Measurements from ENCODE around the gene LSM12.

The LSM12 gene

GRCh38 chr17:44008205-44008909, 58.1 kb downstream of the LSM12 start:
- H3K4me3 ChIP-seq (ENCODE audit: control insufficient read depth, low read depth, low read length), result peak overlapping the region; percentile 83
- DNase-seq (ENCODE audit: low read depth), result no peak
- no peak for TF ChIP-seq CTCF (IDR thresholded peaks at IDR 0.05; ENCODE audit: control insufficient read depth, insufficient read depth, low read depth, low read length, missing control alignments)

GRCh38 chr17:44007346-44008204, 58.9 kb downstream of the LSM12 start:
- peak overlapping the region; percentile 83 for H3K4me3 ChIP-seq (ENCODE audit: control insufficient read depth, low read depth, low read length)
- no peak for TF ChIP-seq CTCF (IDR thresholded peaks at IDR 0.05; ENCODE audit: control insufficient read depth, insufficient read depth, low read depth, low read length, missing control alignments)
- DNase-seq (ENCODE audit: low read depth), result no peak

GRCh38 chr17:44006598-44007345, 59.7 kb downstream of the LSM12 start:
- H3K4me3 ChIP-seq (ENCODE audit: control insufficient read depth, low read depth, low read length), result peak overlapping the region; percentile 83
- DNase-seq (ENCODE audit: low read depth), result peak; percentile 88
- TF ChIP-seq CTCF (IDR thresholded peaks at IDR 0.05; ENCODE audit: control insufficient read depth, insufficient read depth, low read depth, low read length, missing control alignments), result peak; percentile 71

GRCh38 chr17:44006272-44006597, 60.2 kb downstream of the LSM12 start:
- peak overlapping the region; percentile 83 for H3K4me3 ChIP-seq (ENCODE audit: control insufficient read depth, low read depth, low read length)
- no peak for TF ChIP-seq CTCF (IDR thresholded peaks at IDR 0.05; ENCODE audit: control insufficient read depth, insufficient read depth, low read depth, low read length, missing control alignments)
- no peak for DNase-seq (ENCODE audit: low read depth)

- H3K4me3 ChIP-seq (ENCODE audit: control insufficient read depth, low read depth, low read length), result peak overlapping the region; percentile 83
- DNase-seq (ENCODE audit: low read depth), result no peak
Observed at GRCh38 chr17:44005527-44006271, 60.8 kb downstream of the LSM12 start.

More at GRCh38 chr17:44005527-44006271, 60.8 kb downstream of the LSM12 start:
- TF ChIP-seq CTCF (IDR thresholded peaks at IDR 0.05; ENCODE audit: control insufficient read depth, insufficient read depth, low read depth, low read length, missing control alignments), result peak; percentile 6
